ENCODE data around the gene C1orf56.
A peak's percentile ranks its signal among the peaks of the same experiment; 100 is the strongest.
"Not testable (repeated sequence)": the region's sequence is repeated elsewhere in the genome, so short reads cannot be mapped to it uniquely, and the experiment has no call there.

C1orf56 gene

DNA sequence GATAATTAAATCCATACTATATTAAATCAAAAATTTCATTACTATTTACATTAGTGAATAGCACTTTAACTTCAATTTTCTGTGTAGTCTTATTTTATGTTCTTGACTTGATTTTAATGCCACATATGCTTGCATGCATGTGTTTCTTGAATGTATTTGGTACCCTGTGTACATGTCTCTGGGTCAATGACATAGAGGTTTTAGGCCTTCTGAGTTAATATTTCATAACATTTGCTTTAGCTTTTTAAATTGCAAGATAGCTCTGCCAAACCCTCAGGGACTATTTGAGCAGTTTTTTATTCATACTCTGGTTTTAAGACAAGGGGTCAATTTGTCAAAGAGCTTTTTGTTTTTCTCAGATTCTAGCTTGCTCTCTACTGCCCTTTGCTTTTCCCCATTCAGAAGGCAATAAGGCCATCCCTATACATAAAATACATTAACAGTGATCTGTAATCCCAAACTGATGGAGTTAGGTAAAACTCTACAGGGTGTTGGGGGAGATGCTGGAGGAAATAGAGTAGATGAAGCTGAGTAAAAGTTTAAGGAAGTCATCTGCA lies 17.6 kb downstream of the C1orf56 start:
- no peak for DNase-seq

DNA sequence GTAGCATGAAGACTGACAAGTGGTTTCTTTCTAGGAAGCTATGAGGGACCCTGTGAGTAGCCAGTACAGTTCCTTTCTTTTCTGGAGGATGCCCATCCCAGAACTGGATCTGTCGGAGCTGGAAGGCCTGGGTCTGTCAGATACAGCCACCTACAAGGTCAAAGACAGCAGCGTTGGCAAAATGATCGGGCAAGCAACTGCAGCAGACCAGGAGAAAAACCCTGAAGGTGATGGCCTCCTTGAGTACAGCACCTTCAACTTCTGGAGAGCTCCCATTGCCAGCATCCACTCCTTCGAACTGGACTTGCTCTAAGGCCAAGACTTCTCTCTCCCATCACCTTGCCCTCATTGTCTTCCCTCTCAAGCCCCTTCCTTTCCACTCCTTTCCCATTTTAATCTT lies 19.6 kb downstream of the C1orf56 start:
- DNase-seq, result no peak

DNA sequence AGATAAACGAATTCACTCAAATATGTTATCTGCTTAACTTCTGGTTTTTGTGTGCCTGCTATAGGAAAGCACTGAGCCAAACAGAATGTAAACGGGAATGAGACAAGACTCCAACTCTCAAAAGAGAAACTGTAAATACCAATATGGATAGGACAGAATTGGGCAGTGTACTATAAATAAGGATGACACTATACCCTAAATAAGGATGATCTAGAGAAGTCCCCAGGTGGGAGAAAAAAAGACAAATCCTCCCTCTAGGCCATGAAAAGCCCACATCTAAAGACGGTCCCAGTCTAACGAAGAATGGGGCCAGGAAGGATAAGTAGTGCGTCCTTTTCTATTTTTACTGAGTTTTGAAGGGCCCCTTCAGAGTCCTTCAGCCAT lies 21.5 kb downstream of the C1orf56 start:
- no peak for DNase-seq

DNA sequence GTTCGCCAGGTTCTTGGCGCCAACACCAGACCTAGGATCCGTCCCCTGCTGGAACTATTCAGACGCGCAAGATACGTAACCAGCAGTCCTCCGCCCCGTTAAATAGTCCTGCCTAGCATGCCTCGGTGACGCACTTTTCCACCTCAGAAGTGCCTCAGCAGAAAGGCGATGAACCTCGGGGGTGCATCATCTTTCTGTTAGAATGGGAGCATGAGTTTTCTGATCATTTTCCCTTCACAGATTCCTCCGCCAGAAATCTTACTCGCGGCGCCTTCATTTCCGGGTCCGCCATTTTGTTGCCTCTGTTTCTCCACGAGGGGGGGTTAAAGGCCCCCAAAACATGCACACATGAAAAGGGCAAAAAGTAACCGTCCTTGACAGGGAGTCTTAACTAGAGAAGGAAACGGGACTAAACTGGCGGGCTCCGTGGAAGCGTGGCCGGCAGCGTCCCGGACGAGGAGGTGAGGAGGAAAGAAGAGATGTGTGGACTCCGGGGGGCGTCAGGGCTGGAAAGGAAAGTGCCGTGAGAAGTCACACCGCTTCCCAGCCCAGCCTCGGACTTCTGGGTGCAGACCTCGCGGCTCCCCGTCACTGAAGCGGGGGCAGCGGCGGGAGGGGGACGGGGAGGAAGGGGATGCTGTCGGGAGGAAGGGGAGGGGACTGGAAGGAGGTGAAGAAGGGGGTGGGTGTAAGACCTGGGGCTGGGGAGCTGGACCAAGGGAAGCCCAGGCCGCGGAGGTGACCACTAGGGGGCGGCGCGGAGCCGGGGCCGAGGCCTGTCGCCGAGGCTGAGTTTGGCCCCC lies 23.1 kb downstream of the C1orf56 start, which contains the start of gene GABPB2:
GABPB2 (plus strand) TSS at position 288 of the 803 bp plus-strand sequence. CDS start 17,429 bp downstream, outside the sequence.
- peak; percentile 83 for DNase-seq

DNA sequence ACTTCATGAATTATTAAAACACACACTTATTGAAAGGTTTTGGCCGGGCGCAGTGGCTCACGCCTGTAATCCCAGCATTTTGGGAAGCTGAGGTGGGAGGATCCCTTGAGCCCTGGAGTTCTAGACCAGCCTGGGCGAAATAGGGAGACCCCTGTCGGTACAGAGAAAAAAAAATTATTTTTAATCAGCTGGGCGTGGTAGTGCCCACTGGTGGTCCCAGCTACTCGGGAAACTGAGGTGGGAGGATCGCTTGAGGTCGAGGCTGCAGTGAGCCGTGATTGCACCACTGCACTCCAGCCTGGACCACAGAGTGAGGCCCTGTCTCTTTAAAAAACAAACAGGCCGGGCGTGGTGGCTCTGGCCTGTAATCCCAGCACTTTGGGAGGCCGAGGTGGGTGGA lies 24.7 kb downstream of the C1orf56 start:
- DNase-seq, result no peak

DNA sequence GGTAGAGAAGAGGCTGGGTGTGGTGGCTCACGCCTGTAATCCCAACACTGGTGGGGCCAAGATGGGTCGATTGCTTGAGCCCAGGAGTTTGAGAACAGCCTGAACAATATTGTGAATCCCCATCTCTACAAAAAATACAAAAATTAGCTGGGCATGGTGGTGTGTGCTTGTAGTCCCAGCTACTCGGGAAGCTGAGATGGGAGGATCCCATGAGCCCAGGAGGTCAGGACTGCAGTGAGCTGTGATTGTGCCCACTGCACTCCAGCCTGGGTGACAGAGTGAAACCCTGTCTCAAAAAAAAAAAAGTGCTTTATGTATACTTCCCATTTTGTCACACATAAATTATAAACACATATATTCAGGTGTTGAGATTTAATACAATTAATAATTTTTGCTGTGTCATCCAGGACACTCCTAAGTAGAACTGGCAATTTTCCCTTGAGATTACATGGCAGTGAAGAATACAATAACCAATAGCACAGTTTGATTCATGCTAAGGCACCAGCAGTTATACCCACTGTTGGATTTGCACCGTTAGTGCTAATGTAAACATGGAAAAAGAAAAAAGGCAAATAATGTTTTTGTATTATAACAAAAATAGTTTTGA lies 38.5 kb downstream of the C1orf56 start:
- no peak for DNase-seq

DNA sequence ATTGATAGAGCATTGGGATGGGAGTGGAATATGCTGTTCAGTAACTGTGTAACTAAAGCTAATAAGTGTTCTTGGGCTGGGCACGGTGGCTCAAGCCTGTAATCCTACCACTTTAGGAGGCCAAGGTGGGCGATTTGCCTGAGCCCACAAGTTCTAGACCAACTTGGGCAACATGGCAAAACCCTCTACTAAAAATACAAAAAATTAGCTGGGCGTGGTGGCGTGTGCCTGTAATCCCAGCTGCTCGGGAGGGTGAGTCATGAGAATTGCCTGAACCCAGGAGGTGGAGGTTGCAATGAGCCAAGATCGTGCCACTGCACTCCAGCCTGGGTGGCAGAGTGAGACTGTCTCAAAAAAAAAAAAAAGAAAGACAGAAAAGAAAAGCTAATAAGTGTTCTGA lies 49.9 kb downstream of the C1orf56 start:
- not testable (repeated sequence) for DNase-seq

DNA sequence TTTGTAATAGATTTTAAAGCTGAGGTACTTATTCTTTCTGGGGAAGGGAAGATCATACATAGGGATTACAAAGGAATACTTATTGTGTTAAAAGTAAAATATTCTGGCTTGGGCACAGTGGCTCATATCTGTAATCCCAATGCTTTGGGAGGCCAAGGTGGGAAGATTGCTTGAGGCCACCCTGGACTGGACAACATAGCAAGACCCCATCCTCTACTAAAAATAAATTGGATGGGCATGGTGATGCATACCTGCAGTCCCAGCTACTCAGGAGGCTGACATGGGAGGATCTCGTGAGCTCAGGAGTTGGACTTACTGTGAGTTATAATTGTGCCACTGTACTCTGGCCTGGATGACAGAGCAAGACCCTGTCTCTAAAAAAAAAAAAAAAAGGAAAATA lies 50.6 kb downstream of the C1orf56 start:
- DNase-seq, result no peak

Measured in inflammatory macrophage treated with lipopolysaccharide for 4 hours (primary cell).